LNCAP (cell line): Measurements from ENCODE around the gene LHX6.

Experiments
- TF ChIP-seq, protein P1 (sequence below): fragments of 450-650 bp; IDR thresholded peaks from 2 replicates; pipeline ENCODE4 v1.5.1; 2017; ENCODE audit warnings: mild to moderate bottlenecking

LHX6 gene

DNA sequence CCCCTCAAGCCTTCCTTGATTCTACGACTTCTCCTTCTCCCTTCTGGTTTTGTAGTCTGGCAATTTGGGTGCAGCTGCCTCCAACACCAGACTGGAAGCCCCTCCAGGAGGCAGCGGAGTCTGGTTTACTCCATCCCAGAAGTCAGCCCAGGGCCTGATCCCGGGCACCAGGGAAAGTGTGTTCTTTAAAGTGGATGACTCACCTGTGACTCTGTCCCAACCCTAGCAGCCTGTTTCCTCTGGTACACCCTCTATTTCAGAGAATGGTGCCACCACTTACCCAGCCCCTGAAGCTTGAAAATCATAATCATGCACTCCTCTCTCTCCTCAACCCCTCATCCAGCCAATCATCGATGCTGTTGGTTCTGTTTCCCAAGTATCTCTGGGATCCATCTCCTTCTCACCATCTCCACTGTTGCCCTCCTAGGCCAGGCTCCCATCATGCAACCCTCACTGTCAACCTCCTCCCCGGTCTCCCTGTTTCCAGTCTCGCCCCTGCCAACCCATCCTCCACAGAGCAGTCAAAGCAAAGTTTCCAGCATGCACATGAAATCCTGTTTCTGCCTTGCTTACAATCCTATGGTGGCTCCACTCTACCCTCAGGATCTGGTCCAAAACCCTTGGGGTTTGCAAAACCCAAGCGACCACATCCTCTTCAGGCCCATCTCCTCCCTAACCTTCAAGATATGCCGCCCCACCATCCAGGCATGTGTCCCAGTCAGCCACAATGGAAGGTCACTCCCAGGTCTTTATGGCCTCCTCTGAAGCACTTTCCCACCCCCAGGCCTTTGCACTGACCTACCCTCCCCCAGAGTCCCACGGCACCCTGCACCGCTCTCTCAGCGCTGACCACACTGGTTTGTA lies 10.5 kb downstream of the LHX6 start:
- TF ChIP-seq, protein P1, sequence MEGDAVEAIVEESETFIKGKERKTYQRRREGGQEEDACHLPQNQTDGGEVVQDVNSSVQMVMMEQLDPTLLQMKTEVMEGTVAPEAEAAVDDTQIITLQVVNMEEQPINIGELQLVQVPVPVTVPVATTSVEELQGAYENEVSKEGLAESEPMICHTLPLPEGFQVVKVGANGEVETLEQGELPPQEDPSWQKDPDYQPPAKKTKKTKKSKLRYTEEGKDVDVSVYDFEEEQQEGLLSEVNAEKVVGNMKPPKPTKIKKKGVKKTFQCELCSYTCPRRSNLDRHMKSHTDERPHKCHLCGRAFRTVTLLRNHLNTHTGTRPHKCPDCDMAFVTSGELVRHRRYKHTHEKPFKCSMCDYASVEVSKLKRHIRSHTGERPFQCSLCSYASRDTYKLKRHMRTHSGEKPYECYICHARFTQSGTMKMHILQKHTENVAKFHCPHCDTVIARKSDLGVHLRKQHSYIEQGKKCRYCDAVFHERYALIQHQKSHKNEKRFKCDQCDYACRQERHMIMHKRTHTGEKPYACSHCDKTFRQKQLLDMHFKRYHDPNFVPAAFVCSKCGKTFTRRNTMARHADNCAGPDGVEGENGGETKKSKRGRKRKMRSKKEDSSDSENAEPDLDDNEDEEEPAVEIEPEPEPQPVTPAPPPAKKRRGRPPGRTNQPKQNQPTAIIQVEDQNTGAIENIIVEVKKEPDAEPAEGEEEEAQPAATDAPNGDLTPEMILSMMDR, result no peak

DNA sequence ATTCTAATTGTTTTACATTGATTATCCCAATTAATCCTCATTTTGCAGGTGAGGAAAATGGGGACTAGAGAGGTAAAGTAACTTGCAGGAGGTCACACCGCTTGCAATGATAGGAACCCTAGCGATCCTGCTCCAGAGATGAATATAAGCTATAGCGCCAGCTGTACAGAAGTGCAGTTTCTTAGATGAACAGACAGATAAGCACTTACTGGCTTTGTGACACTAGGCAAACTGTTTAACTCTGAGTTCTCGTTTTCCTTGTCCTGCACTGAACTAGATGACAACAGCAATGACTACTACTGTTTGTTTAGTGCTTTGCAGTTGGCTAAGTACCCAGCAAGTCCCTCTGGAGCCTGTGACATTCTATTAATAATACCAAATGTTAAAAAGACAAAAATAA lies 11.1 kb downstream of the LHX6 start:
- TF ChIP-seq, protein P1, result no peak

DNA sequence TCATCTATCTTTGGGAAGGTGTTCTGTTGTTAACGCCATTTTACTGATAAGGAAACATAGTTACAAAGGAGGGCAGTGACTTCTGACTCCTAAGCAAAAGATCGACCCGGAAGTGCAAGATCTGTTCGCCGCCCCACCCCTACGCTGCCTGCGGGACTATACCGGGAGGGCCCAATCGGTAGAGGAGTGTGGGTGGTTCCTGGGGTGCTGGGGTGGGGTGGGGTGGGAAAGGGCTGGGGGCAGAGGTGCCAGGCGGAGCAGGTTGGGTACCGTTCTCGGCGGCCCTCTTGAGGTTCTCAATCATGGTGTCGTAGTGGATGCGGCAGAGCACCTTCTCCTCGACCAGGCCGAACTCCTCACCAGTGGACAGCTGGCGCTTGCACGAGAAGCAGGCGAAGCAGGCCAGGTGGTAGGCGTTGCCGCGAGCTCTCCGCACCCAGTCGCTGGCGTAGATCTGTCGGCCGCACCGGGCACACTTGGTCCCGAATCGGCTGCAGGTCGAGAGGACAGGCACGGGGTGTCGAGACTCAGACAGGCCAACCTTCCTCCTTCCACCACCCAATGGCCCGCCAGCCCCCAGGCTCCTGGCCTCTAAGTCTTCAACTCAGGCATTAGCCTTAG lies 11.8 kb downstream of the LHX6 start:
- TF ChIP-seq, protein P1, result no peak

DNA sequence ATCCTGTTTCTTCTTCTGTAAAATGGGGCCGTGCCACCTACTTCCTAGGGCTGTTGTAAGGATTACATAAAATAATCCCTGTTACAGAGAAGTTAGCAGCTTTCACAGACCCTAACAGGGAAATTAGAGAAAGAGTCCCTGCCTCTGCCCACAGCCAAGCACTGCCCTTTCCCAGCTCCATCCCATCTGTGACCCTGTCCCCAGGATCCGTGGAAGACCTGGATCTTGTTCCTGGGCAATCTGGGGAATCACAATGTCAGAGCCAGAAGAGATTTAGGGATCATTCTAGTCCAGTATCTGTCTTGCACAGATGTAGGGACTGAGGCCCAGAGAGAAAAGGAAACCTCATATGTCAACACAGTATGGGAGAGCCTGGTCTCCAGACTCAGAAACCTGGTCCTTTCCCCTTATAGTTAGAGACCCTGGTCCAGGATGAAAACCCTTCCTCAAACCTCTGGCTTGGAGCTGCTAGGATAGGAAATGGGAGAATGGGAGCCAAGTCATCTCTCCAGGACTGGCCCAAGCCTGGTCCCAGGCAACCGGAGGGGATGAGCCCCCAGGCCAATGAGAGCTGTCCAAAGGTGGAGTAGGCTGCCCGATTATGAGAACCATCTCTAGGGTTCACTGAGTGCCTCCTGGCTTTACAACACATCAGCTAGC lies 12.5 kb downstream of the LHX6 start:
- TF ChIP-seq, protein P1, result no peak

DNA sequence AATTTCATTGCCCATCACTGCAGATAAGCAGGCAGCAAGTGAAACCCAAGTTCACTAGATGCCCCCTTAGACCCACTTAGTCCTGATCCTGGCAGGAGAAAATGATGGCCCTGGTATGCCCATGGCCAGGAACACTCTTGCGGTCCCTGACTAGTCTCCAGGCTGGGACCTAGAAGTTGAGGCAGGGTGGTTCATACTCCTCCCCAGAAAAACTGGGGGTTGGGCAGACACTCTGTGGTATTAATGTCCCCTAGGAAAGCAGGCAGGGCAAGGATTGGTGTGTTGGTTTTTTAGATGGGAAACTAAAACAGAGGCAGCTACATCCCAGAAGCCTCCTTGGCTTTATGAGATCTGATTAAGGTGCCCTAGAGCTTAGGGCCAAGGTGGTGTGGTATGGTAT lies 13.1 kb downstream of the LHX6 start:
- TF ChIP-seq, protein P1, result no peak

DNA sequence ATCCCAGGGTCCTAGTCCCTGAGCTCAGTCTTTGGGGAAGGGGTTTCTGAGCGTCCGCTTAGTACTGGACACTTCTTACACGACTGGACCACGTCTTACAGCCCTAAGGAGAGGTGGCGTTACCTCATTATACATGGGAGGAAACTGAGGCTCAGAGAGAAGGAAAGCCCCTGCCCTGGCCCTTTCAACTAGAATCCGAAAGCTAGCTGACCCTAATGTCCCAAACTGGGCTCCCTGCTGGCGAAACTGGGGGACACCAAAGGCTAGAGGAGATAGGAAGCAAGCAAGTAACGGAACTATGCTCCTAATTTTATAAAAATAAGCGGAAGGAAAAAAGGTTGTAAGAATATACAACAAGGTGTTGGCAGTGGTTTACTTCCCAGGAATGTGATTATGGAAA lies 14.2 kb downstream of the LHX6 start:
- TF ChIP-seq, protein P1, result no peak

DNA sequence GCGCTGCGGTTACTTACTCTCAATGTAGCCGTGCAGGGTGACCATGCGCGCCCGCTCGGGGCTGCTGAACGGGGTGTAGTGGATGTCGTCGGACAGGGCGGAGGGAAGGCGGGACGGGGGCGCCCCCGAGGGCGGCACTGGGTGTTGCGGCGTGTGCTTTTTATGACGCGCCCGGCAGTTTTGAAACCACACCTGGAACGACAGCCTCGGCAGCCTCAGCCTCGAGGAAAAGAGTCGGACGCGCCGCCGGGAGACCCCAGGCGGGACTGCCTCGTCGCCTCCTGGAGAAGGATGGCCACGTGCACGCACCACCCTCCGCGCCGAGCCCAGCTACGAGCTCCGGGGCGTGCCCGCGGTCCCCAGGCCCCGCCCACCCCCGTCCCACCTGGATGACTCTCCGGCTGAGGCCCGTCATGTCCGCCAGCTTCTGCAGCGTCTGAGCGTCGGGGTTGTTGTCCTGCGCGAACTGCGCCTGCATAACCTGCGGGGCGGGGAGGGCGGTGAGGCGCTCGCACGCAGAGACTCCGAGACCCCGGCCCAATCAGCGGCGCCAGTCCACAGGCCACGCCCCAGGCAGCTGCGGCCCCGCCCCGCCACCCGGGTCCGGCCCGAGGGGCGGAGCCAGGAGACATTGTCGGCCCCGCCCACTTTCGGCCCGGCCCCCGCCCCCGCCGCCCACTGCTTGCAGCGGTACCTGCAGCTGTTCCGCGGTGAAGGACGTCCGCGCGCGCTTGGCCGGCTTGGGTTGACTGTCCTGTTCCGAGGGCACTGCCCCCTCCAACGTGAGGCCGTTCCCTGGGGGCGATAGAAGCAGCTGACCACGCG lies 15.0 kb downstream of the LHX6 start:
- TF ChIP-seq, protein P1, result no peak
